Measurements from ENCODE around the gene LDB3.

GRCh38 chr10:86670290-86670811, 2.0 kb downstream of the LDB3 start:
- TF ChIP-seq CTCF (conservative IDR thresholded peaks at IDR 0.05; ENCODE audit: low read depth, low read length) (no peak), ELK1 (IDR thresholded peaks at IDR 0.05; ENCODE audit: borderline replicate concordance, low read depth, low read length) (no peak), RCOR1 (IDR thresholded peaks at IDR 0.05; ENCODE audit: insufficient replicate concordance, low read length) (no peak), POLR2A (IDR thresholded peaks at IDR 0.05; ENCODE audit: low read depth, low read length) (no peak), CHD1 (IDR thresholded peaks at IDR 0.05; ENCODE audit: low read depth, low read length) (no peak), CEBPB (IDR thresholded peaks at IDR 0.05; ENCODE audit: low read depth, low read length) (no peak)

Measured in IMR-90 (cell line).